GM23248 (cell line): ENCODE measurements around the gene SLC50A1. TPM values are rescaled to one million over a fixed set of nuclear protein-coding genes. Genes with fewer than 3 reads are reported as not detected.
"Not testable (repeated sequence)": the region's sequence is repeated elsewhere in the genome, so short reads cannot be mapped to it uniquely, and the experiment has no call there.

ENCODE experiments used
- DNase-seq: peaks from one replicate; pipeline ENCODE4 v3.0.0-alpha.2; 2015
- H2AFZ ChIP-seq: fragments of 200-600 bp; sonication (generic); 2 replicates; pipeline ENCODE4 v1.6.1; 2016; ENCODE audit warnings: antibody characterized with exemption
- H3F3A ChIP-seq: fragments of 200-600 bp; sonication (generic); 2 replicates; pipeline ENCODE4 v1.6.1; 2016; ENCODE audit warnings: mild to moderate bottlenecking, antibody characterized with exemption, mixed run types; ENCODE audit not compliant: insufficient read depth
- H3K27ac ChIP-seq: fragments of 200-600 bp; sonication (generic); 2 replicates; pipeline ENCODE4 v1.5.1; 2016; ENCODE audit warnings: mild to moderate bottlenecking
- H3K27me3 ChIP-seq: fragments of 200-600 bp; sonication (generic); replicated peaks from 2 replicates; pipeline ENCODE4 v1.6.1; 2016; ENCODE audit warnings: mild to moderate bottlenecking; ENCODE audit not compliant: insufficient read depth
- H3K36me3 ChIP-seq: fragments of 200-600 bp; sonication (generic); 2 replicates; pipeline ENCODE4 v1.6.1; 2016; ENCODE audit warnings: low read depth, mild to moderate bottlenecking
- H3K4me1 ChIP-seq: fragments of 200-600 bp; sonication (generic); 2 replicates; pipeline ENCODE4 v1.6.1; 2016; ENCODE audit warnings: mild to moderate bottlenecking; ENCODE audit not compliant: insufficient read depth
- H3K4me2 ChIP-seq: fragments of 200-600 bp; sonication (generic); one replicate; pipeline ENCODE4 v1.6.1; 2016; ENCODE audit warnings: mild to moderate bottlenecking; ENCODE audit not compliant: unreplicated experiment
- H3K4me3 ChIP-seq: fragments of 200-600 bp; sonication (generic); 2 replicates; pipeline ENCODE4 v1.5.1; 2016; ENCODE audit warnings: mild to moderate bottlenecking
- H3K79me2 ChIP-seq: fragments of 200-600 bp; sonication (generic); 2 replicates; pipeline ENCODE4 v1.6.1; 2016; ENCODE audit warnings: mild to moderate bottlenecking; ENCODE audit not compliant: insufficient read depth
- H3K9ac ChIP-seq: fragments of 200-600 bp; sonication (generic); 2 replicates; pipeline ENCODE4 v1.6.1; 2016; ENCODE audit warnings: mild to moderate bottlenecking
- H3K9me2 ChIP-seq: fragments of 200-600 bp; sonication (generic); 2 replicates; pipeline ENCODE4 v1.6.1; 2016; ENCODE audit warnings: mixed run types, mild to moderate bottlenecking, moderate library complexity; ENCODE audit not compliant: insufficient read depth
- H3K9me3 ChIP-seq: fragments of 200-600 bp; sonication (generic); one replicate; pipeline ENCODE4 v1.6.1; 2017; ENCODE audit warnings: low read depth
- H4K20me1 ChIP-seq: fragments of 200-600 bp; sonication (generic); 2 replicates; pipeline ENCODE4 v1.6.0; 2016; ENCODE audit not compliant: insufficient read depth
- EZH2 ChIP-seq: fragments of 200-600 bp; sonication (generic); IDR thresholded peaks from 2 replicates; pipeline ENCODE4 v1.6.1; 2018; ENCODE audit warnings: antibody characterized with exemption, mild to moderate bottlenecking; ENCODE audit not compliant: insufficient read depth, poor library complexity, severe bottlenecking
- EZH2phosphoT487 ChIP-seq: fragments of 200-600 bp; sonication (generic); IDR thresholded peaks from 2 replicates; pipeline ENCODE4 v1.6.1; 2018; ENCODE audit warnings: antibody characterized with exemption, moderate library complexity, mild to moderate bottlenecking, low read depth; ENCODE audit not compliant: insufficient read depth
- WGBS, 2 experiments: methylation state at CpG; one replicate each; pipeline ENCODE4 v1.1.6; 2015 to 2017; ENCODE audit warnings: low lambda C conversion rate in 2 of 2, low coverage in 1 of 2; ENCODE audit errors: missing lambda C conversion rate in 2 of 2; 5-methylcytosine and 5-hydroxymethylcytosine counted together
- in situ Hi-C: fragments of 300-500 bp; cut with MboI; formaldehyde crosslinking; loops from 2 replicates; pipeline ENCODE4 v1.15.0; 2020
- polyA plus RNA-seq: library from polyadenylated mRNA; unstranded; fragments of >200 nt; fragmentation: Nextera tagmentation; extraction: Ambion mirVana; gene quantifications from 2 replicates; pipeline ENCODE4 v1.2.1, GENCODE V29; 2016
- total RNA-seq: library from RNA; depleted of rRNA; stranded (reverse); fragments of >200 nt; shearing (Covaris generic); gene quantifications from 2 replicates; pipeline ENCODE4 v1.2.3, GENCODE V29; 2014

The SLC50A1 gene
- total and polyA plus RNA-seq, 2 experiments from 2014 or later = 33.4 to 55.1 TPM

- Histone ChIP-seq H3K9me2 (no peaks in the 10 kb centered on the region), H3K79me2 (no peaks in the 10 kb centered on the region), H3K4me3 (no peak overlapping the region), H2AFZ (no peak overlapping the region), H3K27me3 (peaks cover 26% of the 10 kb centered on the region), H3K4me1 (no peaks in the 10 kb centered on the region), H3K9ac (no peak overlapping the region), H3F3A (no peaks in the 10 kb centered on the region), H4K20me1 (no peaks in the 10 kb centered on the region), H3K4me2 (no peak overlapping the region), H3K9me3 (no peaks in the 10 kb centered on the region), H3K36me3 (no peaks in the 10 kb centered on the region), H3K27ac (no peak overlapping the region)
- TF ChIP-seq EZH2phosphoT487 (no peak), EZH2 (no peak)
- in situ Hi-C loops = no loop called here
- 51 to 57% methylated on average over 8 of the region's 8 CpGs for WGBS, 2 experiments
- DNase-seq = no peak
These were observed 24.8 kb upstream of the SLC50A1 start for GRCh38 chr1:155110826-155111225.

- no peak for DNase-seq
These were observed 22.1 kb upstream of the SLC50A1 start for GRCh38 chr1:155113450-155113980.

GRCh38 chr1:155116113-155116764 is 19.4 kb upstream of the SLC50A1 start:
- in situ Hi-C loops = no loop called here

More at GRCh38 chr1:155113450-155113980, 22.1 kb upstream of the SLC50A1 start:
- H4K20me1 ChIP-seq = no peaks in the 10 kb centered on the region
- no peak overlapping the region for H3K27ac ChIP-seq
- no peaks in the 10 kb centered on the region for H3K4me1 ChIP-seq
- no peak for TF ChIP-seq EZH2phosphoT487
- H3K36me3 ChIP-seq = no peaks in the 10 kb centered on the region
- no peak overlapping the region for H3K4me2 ChIP-seq
- no peak overlapping the region for H2AFZ ChIP-seq
- no peaks in the 10 kb centered on the region for H3K9me2 ChIP-seq
- no peak overlapping the region for H3K9ac ChIP-seq
- 35 to 44% methylated on average over 5 of the region's 5 CpGs for WGBS, 2 experiments
- no peaks in the 10 kb centered on the region for H3K9me3 ChIP-seq
- peaks cover 4% of the 10 kb centered on the region for H3K27me3 ChIP-seq
- H3F3A ChIP-seq = no peaks in the 10 kb centered on the region
- in situ Hi-C loops = no loop called here
- H3K4me3 ChIP-seq = no peak overlapping the region
- no peaks in the 10 kb centered on the region for H3K79me2 ChIP-seq

GRCh38 chr1:155117610-155118009 is 18.0 kb upstream of the SLC50A1 start:
- H3K36me3 ChIP-seq = no peaks in the 10 kb centered on the region
- DNase-seq = no peak
- H3K4me3 ChIP-seq = no peak overlapping the region
- H3K4me2 ChIP-seq = no peak overlapping the region
- in situ Hi-C loops = no loop called here
- H4K20me1 ChIP-seq = no peaks in the 10 kb centered on the region
- H3K79me2 ChIP-seq = no peaks in the 10 kb centered on the region
- TF ChIP-seq EZH2phosphoT487 (no peak), EZH2 (no peak)
- no peak overlapping the region for H2AFZ ChIP-seq
- no peaks in the 10 kb centered on the region for H3K9me3 ChIP-seq
- H3K9ac ChIP-seq = no peak overlapping the region
- peaks cover 35% of the 10 kb centered on the region for H3K27me3 ChIP-seq
- no peaks in the 10 kb centered on the region for H3F3A ChIP-seq
- H3K27ac ChIP-seq = no peak overlapping the region
- H3K9me2 ChIP-seq = no peaks in the 10 kb centered on the region
- no peaks in the 10 kb centered on the region for H3K4me1 ChIP-seq
- 36% methylated on average over 4 of the region's 4 CpGs for WGBS, 2 experiments

More at GRCh38 chr1:155116113-155116764, 19.4 kb upstream of the SLC50A1 start:
- no peaks in the 10 kb centered on the region for H3K36me3 ChIP-seq
- no peak overlapping the region for H3K9ac ChIP-seq
- no peak overlapping the region for H3K4me2 ChIP-seq
- peaks cover 24% of the 10 kb centered on the region for H3K27me3 ChIP-seq
- no peaks in the 10 kb centered on the region for H3K9me2 ChIP-seq
- H2AFZ ChIP-seq = no peak overlapping the region
- H3K4me3 ChIP-seq = no peak overlapping the region
- 39% methylated on average over 4 to 5 of the region's 5 CpGs for WGBS, 2 experiments
- no peak for DNase-seq
- H3K9me3 ChIP-seq = no peaks in the 10 kb centered on the region
- H3K4me1 ChIP-seq = no peaks in the 10 kb centered on the region
- H3F3A ChIP-seq = no peaks in the 10 kb centered on the region
- H3K79me2 ChIP-seq = no peaks in the 10 kb centered on the region
- H4K20me1 ChIP-seq = no peaks in the 10 kb centered on the region
- H3K27ac ChIP-seq = no peak overlapping the region
- TF ChIP-seq EZH2 = no peak
- no peak for TF ChIP-seq EZH2phosphoT487

GRCh38 chr1:155118090-155118489 is 17.6 kb upstream of the SLC50A1 start:
- DNase-seq, H3F3A ChIP-seq, in situ Hi-C loops, H3K36me3 ChIP-seq, H3K4me2 ChIP-seq, H3K4me3 ChIP-seq, H3K9me3 ChIP-seq, H3K79me2 ChIP-seq, H3K4me1 ChIP-seq, H4K20me1 ChIP-seq, H3K9me2 ChIP-seq, H2AFZ ChIP-seq, H3K9ac ChIP-seq, H3K27ac ChIP-seq: not testable (repeated sequence)
- peaks cover 35% of the 10 kb centered on the region for H3K27me3 ChIP-seq
- 54 to 62% methylated on average over 7 of the region's 7 CpGs for WGBS, 2 experiments
